Mucosa of gallbladder (tissue), 1 donor: ENCODE measurements around the gene BANF2. TPM values are rescaled to one million over a fixed set of nuclear protein-coding genes. Genes with fewer than 3 reads are reported as not detected.

Source experiments
- DNase-seq: peaks from one replicate; pipeline ENCODE4 v3.0.0-alpha.2; 2020; ENCODE audit warnings: low spot score
- total RNA-seq: library from RNA; stranded (reverse); gene quantifications from one replicate; pipeline ENCODE4 v1.2.1, GENCODE V29; 2021
- donor health status: DM: no; HTN: no; CAD: no.

BANF2 gene
- total RNA-seq, 1 donor from 2014 or later, result not detected

DNA sequence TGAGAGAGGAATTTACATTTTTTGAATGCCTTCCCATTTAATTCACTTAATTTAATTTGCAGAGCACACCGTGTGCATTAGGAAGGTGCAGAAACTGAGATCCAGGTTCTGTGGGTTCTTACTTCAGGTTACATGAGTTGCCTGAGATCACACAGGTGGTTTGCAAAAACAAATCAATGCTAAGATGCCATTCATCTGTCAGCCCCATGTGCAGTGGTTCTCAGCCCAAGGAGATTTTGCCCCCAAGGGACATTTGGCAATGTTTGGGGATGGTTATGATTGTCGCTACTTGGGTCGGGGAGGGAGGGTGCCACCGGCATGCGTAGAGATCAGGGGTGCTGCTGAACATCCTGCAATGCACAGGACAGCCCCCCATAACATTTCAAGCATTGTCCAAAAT lies 34.6 kb downstream of the BANF2 start:
- DNase-seq, result no peak

DNA sequence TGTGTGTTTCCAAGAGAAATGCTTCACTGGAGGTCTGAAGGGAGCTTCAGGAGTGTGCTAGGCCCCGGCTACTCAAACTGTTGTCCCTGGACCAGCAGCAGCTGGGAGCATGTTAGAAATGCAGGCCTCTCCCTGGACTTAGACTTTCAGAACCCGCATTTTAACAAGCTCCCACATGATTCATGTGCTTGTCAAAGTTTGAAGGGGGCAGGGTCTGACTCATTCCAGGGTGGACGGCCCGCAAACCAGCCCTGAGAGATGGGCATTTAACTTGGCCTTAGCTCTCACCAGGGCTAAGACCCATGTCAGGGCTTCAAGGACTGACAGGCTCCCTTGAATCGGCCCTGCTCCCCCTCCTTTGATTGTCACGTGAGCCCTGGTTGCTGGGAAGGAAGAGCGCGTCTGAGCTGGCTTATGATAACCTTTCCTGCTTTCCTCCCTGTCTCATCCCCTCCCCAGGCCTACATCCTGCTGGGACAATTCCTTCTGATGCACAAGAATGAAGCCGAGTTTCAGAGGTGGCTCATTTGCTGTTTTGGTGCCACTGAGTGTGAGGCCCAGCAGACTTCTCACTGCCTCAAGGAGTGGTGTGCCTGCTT lies 35.5 kb downstream of the BANF2 start:
- DNase-seq, result no peak

DNA sequence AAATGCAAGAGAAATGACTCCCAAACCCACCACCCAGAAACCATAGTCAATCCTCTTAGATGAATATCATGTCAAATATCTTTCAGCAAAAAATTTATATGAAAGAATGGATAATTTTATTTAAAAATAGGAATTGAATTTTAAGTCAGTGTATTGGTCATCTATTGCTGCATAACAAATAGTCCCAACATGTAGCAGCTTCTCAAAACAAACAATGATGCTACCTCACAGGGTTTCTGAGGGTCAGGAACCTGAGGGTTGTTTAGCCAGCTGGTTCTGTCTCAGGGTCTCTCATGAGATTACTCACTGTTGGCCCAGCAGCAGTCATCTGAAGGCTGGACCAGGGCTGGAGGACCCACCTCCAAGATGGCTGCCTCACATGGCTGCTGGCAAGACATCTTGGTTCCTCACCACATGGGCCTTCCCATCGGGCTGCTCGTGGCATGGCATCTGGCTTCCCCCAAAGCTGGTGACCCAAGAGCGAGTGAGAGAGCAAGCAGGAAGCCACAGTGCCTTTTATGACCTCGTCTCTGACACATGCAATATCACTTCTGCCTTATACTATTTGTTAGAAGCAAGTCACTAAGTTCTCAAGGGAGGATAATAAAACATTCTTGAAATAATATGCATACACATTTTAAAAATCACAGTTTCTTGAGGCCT lies 36.3 kb downstream of the BANF2 start:
- DNase-seq, result no peak

DNA sequence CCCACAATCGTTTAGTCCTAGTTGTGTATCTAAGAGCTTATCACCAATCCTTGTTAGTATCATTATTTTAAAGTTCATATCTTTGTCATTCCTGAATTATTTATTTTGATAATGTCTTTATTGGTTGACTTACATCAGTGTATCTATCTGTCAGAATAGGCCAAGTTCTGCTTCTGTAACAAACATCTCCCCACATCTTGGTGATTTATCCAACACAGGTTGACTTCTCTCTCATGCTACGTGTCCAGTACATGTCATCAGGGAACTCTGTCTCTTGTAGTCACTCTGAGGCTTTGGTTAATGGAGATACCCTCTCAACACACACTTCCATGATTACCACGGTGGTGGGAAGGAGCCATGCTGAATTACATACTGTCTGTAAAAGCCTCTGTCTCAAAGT lies 38.4 kb downstream of the BANF2 start:
- no peak for DNase-seq

DNA sequence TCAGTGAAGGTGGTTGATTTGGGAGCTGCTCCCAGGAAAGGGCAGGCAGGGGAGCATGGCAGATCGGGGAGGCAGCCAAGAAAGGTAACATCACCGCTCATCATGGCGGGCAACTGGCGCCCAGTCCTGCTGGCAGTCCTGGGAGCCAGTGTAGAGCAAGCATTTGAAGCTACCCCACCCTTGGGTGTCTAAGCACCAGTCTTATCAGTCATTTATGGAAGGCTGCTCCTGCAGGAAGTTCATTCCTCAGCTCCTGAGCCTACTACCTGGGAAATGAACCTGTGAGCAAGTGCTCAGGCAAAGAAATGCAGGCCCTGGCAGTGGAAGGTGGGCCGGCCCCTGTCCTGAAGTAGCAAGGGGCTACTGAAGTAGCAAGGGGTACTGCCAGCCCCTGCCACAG lies 41.5 kb downstream of the BANF2 start:
- DNase-seq, result no peak

DNA sequence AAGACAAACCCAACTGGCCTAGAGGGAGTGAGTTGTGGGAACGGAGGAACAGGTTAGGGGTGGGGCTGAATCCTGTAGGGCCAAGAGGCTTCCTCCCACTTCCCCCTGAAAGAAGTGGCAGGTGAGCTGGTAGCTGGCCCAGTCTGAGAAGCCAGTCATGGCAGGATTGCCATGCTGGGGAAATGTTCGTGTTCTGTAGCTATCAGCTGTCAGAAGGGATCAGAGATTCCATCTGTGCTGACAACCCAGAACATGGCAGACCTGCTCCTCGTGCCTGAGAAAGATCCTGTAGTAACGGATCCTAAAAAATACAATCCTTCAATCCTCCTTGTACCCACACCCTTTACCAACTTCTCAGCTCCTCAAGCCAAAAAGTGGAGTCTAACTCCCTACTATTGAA lies 43.0 kb downstream of the BANF2 start:
- no peak for DNase-seq

DNA sequence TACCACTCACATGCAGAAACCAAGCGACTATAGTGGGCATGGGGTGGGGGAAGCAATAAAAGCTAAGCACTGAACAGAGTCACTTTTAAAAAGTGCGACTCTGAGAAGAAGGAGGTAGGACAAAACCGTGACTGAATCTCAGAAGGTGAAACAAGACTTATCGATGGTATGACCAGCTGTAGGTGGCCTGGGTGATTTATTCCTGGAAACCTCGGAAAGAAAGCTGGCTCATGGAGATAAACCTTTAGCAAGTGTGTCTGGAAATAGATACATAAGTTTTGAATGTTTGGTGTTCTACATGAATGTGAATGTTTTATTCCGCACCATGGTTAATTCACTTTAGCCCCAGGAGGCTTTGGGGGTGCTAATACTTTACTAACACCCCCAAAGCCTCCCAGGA lies 43.9 kb downstream of the BANF2 start:
- DNase-seq, result no peak

DNA sequence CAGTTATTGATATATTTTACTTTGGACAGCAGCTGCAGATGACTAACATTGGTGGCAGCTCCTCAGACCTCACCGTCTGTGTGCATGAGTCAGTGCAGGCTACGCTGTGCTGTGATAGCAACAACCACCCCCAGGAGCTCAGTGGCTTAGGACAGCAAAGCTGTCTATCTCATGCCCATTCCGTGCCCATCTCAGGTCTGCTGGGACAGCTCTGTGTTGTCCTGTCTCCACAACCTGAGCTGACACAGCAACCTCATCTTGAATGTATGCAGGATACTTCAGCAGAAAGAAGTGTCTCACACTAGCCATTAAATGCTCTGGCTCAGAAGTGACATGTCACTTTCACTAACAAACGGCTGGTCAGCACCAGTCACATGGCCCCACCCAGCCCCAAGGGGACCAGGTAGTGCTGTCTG lies 47.7 kb downstream of the BANF2 start:
- DNase-seq, result no peak

DNA sequence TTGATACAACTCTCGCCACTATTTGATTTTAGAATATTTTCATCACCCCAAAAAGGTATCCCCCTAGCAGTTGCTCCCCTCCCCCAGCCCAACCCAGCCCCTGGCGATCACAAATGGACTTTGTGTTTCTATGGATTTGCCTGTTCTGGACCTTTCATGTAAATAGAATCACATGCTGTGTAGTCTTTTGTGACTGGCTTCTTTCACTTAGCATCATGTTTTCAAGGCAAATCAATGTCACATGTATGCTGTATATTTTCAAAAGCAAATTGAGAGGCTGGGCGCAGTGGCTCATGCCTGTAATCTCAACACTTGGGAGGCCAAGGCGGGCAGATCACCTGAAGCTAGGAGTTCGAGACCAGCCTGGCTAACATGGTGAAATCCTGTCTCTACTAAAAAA lies 48.5 kb downstream of the BANF2 start:
- DNase-seq, result no peak

DNA sequence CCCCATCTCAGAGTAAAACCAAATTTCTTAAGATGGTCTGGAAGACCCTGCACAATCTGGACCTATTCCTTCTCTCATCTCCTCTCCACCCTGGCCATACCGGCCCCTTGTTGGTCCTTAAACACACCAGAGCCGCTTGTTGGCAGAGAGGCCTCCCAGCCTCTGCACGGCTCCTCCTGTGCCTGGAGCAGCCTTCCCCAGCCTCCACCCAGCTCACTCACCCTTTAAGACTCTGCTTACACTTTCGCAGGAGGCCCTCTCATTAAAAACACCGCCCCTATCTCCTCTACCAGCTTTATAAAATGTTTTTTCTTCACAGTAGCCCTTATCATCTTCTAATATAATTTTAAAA lies 49.8 kb downstream of the BANF2 start:
- DNase-seq, result no peak

DNA sequence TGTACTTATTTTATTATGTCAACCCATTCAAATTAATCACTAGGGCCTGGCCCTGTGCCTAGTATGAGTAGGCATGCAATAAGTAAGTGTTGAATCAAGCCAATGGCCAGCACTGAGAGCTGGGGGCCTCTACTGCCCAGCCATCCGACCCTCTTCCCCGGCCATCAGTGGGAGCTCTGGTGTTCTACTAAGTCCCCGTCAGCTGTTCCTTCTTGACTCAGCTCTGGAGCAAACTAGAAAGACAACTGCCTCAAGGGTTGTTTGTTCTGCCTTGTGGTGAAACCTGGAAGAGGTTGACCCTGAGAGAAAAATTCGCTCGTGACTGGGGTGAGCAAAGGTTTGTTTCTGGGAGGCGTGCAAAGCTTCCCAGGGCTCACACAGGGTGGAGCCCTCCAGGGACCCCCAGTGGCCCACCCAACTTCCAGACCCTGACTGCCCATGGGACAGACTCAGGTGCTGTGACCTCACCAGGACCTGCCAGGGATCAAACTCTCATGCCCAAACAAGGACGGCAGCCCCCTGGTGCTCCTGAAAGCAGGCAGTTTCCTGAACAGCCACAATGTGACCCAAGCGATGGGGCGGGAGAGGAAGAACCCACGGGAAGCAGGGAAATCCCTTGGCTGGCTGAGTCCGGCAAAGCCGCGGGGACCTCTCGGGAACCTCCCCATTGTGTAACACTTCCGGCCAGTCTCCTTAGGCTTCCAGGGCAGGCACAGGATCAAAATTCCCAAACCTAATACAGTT lies 50.4 kb downstream of the BANF2 start:
- DNase-seq, result peak; percentile 37

DNA sequence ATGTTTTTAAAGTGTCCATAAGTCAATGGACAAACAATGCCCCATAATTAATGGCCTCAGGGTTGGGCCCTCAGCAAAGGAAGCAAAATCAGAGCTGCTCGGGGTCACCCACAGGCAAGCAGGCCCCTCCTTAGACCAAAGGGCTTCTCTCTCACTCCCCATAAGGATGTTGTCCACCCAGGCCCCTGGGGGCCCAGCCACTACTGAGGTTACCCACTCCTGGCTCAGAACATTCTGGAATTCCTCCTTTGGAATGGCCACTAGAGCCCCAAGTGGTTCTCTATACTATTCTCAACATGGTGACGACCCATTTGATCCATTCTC lies 50.9 kb downstream of the BANF2 start:
- no peak for DNase-seq

DNA sequence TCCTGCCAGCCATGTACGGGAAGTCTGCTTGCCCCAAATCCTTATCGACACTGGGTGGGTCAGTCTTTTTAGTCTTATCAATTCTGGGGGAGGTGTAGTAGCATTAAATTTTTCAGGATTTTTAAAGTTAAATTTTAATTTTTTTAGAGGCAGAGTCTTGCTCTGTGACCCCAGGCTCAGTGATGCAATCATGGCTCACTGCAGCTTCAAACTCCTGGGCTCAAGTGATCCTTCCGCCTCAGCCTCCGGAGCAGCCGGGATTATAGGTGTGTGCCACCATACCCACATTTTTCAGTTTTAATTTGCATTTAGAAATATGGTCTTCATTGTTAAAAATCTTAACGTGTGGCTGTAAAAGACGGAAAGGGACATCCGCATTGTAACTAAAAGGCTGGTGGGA lies 51.9 kb downstream of the BANF2 start:
- no peak for DNase-seq

DNA sequence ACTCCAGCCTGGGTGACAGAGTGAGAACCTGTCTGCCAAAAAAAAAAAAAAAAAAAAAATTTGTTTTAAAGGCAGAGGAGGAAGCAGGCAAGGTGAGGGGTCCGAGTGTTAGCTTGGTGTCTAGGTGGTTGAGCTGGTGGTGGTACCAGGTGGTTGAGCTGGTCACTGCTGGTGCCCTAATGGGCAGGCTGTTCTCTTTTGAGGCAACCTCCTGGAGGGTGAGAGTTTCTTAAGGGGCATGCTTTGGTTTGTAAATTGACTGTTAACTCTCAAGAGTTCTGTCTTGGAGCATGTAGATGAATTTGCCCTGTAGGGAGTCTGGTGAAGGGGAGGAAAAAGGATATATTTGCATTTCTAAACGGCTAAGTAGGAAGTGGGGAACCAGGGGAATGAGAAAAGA lies 52.7 kb downstream of the BANF2 start:
- no peak for DNase-seq

DNA sequence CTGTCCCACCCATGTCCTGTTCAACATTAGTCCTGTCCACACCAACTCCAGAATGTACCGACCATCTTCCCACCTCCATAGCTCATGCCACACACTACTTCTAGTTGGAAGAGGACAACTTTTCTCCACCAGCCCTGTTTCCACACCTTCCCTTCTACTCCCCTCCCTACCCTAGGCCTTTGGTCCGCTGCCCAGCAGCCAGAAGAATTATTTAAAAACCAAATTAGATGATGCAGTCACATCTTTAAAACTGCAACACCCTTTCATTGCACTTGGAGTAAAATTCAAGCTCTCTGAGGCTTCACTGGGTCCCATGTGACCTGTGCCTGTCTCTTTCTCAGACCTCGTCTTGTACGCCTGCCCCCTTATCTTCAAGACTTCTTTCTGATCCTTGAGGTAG lies 53.8 kb downstream of the BANF2 start:
- no peak for DNase-seq

DNA sequence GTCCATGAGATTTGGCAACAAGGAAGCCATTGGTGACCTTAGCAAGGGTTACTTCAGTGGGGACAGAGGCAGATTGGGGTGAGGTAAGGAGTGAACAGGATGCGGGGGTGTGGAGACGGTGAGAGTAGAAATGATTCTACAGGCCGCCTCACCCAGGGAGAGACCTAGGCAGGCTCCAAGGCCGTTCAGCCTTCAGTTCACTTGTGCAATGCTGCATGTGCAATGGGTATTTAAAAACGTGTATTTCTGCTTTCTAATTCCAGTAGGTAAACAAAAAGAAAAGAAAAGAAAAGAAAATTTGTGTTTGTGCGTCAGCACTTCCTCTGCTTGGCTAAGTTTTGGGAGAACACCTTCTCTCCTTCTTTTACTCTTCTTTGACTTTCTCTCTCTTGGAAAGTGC lies 56.8 kb downstream of the BANF2 start:
- no peak for DNase-seq

DNA sequence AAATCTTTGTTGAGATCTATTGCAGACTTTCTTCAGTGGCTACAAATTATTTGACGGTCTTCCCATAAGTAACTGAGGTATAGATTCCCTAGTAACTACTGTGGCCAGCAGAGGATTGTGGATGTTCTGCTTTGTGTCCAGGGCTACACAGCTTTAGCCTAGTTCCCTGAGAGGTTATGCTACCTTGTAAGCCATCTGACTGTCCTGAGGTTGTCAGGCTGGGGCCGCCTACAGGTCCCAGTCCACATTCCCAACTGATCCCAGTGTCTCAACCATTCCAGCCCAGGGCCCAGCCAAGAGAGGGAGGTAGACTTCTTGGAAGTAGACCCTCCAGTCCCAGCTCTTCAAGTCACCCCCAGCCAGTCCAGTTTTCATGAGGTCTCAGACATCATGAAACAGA lies 57.7 kb downstream of the BANF2 start:
- DNase-seq, result no peak

DNA sequence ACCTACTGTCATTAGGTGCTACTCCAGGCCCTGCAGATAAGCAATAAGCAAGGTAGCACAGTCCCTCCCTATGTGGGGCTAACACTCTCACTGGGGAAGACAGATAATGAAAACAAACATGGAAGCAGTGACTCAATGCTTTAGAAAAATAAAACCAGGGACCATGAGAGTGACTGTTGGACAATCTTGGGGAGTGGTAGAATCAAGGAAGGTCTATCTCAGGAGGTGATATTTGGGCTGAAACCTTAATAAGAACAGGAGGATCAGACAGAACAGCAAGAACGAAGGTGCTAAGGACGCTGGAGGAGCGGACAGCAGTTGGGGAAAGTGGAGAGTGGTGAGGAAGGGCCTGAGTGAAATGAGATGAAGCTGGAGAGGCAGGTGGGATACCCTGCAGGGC lies 58.2 kb downstream of the BANF2 start:
- DNase-seq, result no peak

DNA sequence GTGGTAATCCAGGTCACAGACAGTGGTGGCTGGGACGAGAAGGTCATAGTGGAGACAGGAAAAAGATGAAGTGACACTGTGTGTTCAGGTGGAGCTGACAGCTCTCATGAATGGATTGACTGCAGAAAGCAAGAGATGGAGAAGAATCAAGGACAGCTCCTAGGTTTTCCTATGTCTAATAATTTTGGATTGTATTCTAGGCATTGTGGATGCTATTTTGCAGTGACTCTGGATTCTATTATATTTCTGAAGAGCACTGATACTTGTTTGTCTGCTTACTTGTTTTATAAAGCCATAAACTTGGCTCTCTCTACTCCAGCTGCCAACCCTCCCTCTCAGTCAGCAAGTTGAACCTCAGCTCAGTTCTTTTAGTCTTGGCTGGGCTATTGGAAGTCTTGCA lies 58.7 kb downstream of the BANF2 start:
- no peak for DNase-seq

DNA sequence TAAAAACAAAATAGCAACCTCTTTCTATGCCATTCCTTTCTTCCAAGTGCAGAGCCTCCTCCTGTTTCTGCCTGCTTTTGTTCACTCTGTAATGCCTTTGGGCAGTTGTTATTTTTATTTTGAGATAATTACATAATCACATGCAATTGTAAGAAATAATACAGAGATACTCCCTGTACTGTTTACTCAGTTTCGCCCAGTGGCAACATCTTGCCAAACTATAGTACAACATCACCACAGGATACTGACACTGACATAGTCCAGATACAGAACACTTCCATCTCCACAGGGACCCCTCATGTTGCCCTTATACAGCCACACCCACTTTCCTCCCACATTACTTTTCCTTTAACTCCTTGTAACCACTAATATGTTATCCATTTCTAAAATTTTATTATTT lies 59.7 kb downstream of the BANF2 start:
- DNase-seq, result peak; percentile 27

DNA sequence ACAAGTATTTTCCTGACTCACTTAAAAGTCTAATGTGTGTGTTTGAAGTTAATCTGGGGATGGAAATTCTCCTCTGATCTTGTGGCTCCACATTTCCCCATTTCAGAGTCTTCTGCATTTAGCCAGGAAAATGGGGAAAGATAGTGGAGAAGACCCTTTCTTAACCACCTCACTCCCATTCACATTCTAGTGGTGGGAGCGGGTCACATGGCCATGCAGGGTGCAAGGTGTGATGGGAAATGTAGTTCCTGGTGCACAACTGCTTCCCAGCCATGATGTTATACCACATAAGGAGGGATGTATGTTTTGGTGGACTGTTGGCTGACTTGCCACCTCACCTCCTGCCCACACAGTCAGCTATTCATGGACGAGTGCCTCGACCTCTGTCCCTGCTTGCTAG lies 61.8 kb downstream of the BANF2 start:
- no peak for DNase-seq

DNA sequence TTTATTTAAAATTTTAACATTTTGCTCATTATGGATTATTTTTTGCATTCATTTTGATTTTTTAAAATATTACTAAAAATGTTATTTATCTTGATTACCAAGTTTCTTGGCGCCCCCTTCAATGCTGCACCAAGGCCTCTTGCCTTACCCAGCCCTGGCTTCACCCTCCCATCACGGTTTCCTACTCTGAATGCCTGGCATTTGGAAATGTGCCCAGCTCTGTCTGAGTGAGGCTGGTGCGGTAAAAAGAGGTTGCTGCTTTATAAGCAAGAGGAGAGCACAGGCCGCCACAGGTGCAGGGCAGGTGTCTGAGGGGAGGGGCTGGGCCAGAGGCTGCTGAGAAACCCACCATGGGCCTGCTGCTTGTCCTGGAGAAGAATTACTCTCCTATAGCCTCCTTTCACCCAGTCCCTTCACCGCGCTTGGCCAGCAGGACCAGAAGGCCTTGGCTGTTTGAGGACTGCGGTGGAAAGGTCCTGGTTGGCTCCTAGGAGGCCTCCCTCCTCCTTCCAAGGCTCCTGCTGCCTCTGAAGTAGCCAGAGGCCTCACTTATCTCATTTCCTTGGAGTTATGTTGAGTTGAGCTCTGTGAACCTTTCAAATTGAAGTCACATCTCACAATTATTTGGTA lies 62.6 kb downstream of the BANF2 start:
- DNase-seq, result no peak

DNA sequence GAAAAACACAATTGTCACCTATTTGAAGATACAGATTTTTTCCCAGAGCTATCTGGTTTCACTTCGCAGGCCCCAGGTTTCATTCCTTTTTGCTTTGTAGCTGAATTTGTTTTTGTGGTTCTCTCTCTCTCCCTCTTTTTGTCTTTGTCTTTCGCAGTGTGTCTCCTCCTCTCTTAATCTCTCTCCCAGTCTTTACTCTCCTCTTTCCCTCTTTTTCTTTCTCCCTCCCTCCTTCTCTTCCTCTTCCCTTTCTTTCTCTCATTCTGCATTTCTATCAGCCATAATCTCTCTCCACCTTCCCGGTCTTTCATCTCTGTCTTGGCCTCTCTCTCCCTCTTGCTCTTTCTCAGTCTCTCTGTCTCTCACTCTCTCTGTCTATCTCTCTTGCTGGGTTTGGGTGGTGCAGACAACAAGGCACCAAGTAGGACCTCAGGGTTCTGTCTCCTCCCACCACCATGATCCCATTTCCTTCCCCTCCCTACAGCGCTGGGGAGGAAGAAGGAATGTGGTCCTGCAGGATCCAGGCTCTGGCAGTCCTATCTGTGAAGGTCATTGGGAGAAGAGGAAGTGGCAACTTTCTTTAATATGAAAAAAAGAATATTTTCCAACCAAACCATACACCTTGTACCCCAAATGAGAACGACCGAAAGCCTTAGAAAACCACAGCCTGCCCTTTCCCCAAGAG lies 63.2 kb downstream of the BANF2 start:
- no peak for DNase-seq
